ENCODE results near the gene RAB39A. TPM values are rescaled to one million over a fixed set of nuclear protein-coding genes. Genes with fewer than 3 reads are reported as not detected.

The RAB39A gene
- polyA plus RNA-seq, 1 donor from 2014 or later = 1.9 TPM

DNA sequence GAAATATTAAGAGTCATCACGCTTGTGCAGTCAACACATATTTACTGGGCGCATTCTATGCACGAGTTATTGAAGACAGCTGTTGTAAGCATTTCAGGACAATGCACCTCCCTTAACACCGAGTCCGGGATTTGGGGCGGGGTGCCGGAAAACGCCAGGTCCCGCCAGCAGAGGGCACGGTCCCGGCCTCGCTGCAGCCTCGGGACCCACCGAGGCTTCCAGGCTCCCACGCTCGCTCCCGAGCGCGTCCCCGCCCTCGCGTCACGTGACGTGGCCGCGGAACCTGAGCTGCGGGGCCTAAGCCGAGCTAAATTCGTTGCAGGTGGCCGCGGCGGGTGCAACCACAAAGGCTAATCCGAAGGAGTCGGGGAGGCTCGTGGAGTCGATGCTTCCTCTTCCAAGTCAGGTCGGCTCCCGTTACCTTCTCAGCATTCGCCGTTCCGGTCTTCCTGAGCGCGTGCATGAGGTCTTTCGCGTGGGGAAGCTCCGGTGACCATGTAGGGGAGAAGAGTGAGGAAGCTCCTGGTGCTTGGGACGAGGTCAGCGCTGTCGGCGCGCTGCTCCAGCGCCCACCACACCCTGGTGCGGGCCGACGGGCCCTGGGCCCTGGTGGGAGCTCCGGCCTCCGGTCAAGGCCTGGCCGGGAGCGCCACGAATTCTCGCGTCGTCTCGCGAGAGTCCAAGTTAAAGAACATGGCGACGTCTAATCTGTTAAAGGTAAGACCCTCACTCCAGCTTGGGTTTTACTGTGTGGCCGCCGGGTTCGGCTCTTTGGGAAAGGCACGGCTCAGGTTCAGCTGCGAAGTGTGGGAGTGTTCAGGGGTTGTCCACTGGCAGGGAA, 80.6 kb downstream of the RAB39A start, which contains the start of gene CUL5:
Gene CUL5 (plus strand): TSS at position 243 of the 841 bp plus-strand sequence. CDS start 451 bp downstream, at position 694.
- Histone ChIP-seq H2AFZ (ENCODE audit: low read depth, low read length) (peak within 1 kb of the TSS; percentile 100), H3K9me3 (ENCODE audit: low read length) (no peaks in the 10 kb centered on the region), H3K4me2 (ENCODE audit: low read length) (peak within 1 kb of the TSS; percentile 80), H4K20me1 (ENCODE audit: insufficient read depth) (no peaks in the 10 kb centered on the region), H3K36me3 (ENCODE audit: insufficient read depth, low read length) (peaks cover 5% of the 10 kb centered on the region), H3K27ac (ENCODE audit: low read length) (peak within 1 kb of the TSS; percentile 99), H3K27me3 (ENCODE audit: insufficient read depth, low read depth, low read length) (no peaks in the 10 kb centered on the region), H3K4me3 (ENCODE audit: low read length) (peak within 1 kb of the TSS; percentile 88), H3K79me2 (replicated peaks; ENCODE audit: insufficient read depth, low read length) (peaks cover 45% of the 10 kb centered on the region), H3F3A (ENCODE audit: insufficient read depth, low read length, poor library complexity, severe bottlenecking) (no peaks in the 10 kb centered on the region), H3K9me2 (ENCODE audit: insufficient read depth, low read length) (no peaks in the 10 kb centered on the region), H3K9ac (ENCODE audit: low read length) (peak within 1 kb of the TSS; percentile 99)
- peak; percentile 65 for TF ChIP-seq RAD21 (conservative IDR thresholded peaks at IDR 0.05)
- peak; percentile 94 for TF ChIP-seq POLR2AphosphoS5 (IDR thresholded peaks at IDR 0.05)
- no peak for TF ChIP-seq EZH2 (IDR thresholded peaks at IDR 0.05; ENCODE audit: borderline replicate concordance, insufficient read depth, low read length, poor library complexity, severe bottlenecking)
- TF ChIP-seq, protein P1, sequence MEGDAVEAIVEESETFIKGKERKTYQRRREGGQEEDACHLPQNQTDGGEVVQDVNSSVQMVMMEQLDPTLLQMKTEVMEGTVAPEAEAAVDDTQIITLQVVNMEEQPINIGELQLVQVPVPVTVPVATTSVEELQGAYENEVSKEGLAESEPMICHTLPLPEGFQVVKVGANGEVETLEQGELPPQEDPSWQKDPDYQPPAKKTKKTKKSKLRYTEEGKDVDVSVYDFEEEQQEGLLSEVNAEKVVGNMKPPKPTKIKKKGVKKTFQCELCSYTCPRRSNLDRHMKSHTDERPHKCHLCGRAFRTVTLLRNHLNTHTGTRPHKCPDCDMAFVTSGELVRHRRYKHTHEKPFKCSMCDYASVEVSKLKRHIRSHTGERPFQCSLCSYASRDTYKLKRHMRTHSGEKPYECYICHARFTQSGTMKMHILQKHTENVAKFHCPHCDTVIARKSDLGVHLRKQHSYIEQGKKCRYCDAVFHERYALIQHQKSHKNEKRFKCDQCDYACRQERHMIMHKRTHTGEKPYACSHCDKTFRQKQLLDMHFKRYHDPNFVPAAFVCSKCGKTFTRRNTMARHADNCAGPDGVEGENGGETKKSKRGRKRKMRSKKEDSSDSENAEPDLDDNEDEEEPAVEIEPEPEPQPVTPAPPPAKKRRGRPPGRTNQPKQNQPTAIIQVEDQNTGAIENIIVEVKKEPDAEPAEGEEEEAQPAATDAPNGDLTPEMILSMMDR (IDR thresholded peaks at IDR 0.05; ENCODE audit: poor library complexity, severe bottlenecking) = peak; percentile 97
- peak; percentile 79 for TF ChIP-seq SMC3 (conservative IDR thresholded peaks at IDR 0.05; ENCODE audit: poor library complexity)
- TF ChIP-seq MXI1 (conservative IDR thresholded peaks at IDR 0.05; ENCODE audit: poor library complexity, severe bottlenecking) = peak; percentile 72
- TF ChIP-seq, protein P2, sequence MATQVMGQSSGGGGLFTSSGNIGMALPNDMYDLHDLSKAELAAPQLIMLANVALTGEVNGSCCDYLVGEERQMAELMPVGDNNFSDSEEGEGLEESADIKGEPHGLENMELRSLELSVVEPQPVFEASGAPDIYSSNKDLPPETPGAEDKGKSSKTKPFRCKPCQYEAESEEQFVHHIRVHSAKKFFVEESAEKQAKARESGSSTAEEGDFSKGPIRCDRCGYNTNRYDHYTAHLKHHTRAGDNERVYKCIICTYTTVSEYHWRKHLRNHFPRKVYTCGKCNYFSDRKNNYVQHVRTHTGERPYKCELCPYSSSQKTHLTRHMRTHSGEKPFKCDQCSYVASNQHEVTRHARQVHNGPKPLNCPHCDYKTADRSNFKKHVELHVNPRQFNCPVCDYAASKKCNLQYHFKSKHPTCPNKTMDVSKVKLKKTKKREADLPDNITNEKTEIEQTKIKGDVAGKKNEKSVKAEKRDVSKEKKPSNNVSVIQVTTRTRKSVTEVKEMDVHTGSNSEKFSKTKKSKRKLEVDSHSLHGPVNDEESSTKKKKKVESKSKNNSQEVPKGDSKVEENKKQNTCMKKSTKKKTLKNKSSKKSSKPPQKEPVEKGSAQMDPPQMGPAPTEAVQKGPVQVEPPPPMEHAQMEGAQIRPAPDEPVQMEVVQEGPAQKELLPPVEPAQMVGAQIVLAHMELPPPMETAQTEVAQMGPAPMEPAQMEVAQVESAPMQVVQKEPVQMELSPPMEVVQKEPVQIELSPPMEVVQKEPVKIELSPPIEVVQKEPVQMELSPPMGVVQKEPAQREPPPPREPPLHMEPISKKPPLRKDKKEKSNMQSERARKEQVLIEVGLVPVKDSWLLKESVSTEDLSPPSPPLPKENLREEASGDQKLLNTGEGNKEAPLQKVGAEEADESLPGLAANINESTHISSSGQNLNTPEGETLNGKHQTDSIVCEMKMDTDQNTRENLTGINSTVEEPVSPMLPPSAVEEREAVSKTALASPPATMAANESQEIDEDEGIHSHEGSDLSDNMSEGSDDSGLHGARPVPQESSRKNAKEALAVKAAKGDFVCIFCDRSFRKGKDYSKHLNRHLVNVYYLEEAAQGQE (IDR thresholded peaks at IDR 0.05; ENCODE audit: borderline replicate concordance) = peak; percentile 60
- no peak for TF ChIP-seq EP300 (conservative IDR thresholded peaks at IDR 0.05; ENCODE audit: poor library complexity, severe bottlenecking)
- TF ChIP-seq TAF1 (IDR thresholded peaks at IDR 0.05; ENCODE audit: low read depth) = peak; percentile 72

DNA sequence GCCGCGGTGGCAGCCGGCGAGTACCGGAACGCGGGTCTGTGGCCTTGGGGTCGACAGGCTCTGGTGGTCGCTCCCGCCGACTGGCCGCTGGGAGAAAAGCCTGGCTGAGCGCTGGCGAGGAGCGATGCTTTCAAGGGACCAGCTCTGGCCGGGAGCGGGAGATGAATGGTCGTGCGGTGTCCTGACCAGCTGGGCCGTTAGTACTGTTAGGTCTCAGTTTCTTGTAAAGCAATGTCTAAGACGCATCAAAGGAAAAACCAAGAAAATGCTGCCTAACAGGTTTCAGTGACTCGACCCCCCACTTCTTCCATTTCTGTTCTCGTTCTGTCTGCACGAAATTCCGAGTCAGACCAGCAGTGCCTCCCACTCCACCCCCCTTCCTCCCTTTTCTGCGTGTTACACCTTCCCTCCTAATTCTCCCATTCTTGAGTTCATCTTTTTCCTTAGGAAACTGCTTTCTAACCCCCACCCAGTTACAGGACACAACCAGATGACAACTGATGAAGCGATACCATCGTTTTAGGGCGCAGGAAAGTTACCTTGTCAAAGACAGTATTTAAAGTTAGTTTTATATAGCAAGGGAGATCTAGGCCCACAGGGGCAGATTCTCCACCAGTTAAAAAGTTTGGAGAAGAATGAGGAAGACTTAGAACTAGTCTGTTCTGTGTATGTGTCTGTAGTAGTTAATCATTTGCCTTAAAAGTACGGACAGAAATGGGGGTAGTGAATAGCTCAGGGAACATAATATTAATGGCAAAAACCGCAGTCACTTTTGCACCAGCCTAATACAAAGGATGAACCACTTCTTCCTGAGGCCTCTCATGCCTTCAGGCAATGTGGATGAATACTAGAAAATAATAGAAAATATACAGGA, 81.5 kb downstream of the RAB39A start:
- Histone ChIP-seq H3K79me2 (replicated peaks; ENCODE audit: insufficient read depth, low read length) (peaks cover 54% of the 10 kb centered on the region), H3K36me3 (ENCODE audit: insufficient read depth, low read length) (peaks cover 5% of the 10 kb centered on the region), H3K4me3 (ENCODE audit: low read length) (peak overlapping the region; percentile 88), H2AFZ (ENCODE audit: low read depth, low read length) (peak overlapping the region; percentile 100), H3F3A (ENCODE audit: insufficient read depth, low read length, poor library complexity, severe bottlenecking) (no peaks in the 10 kb centered on the region), H3K27ac (ENCODE audit: low read length) (peak overlapping the region; percentile 99), H3K9ac (ENCODE audit: low read length) (peak overlapping the region; percentile 99), H3K9me2 (ENCODE audit: insufficient read depth, low read length) (no peaks in the 10 kb centered on the region), H3K27me3 (ENCODE audit: insufficient read depth, low read depth, low read length) (no peaks in the 10 kb centered on the region), H3K9me3 (ENCODE audit: low read length) (no peaks in the 10 kb centered on the region), H3K4me2 (ENCODE audit: low read length) (peak overlapping the region; percentile 80), H4K20me1 (ENCODE audit: insufficient read depth) (no peaks in the 10 kb centered on the region)
- TF ChIP-seq TAF1 (IDR thresholded peaks at IDR 0.05; ENCODE audit: low read depth) (no peak), MXI1 (conservative IDR thresholded peaks at IDR 0.05; ENCODE audit: poor library complexity, severe bottlenecking) (peak; percentile 36), POLR2AphosphoS5 (IDR thresholded peaks at IDR 0.05) (no peak)

Measured in neural cell (in vitro differentiated cells).